ENCODE measurements around the gene ELOVL6. TPM values are rescaled to one million over a fixed set of nuclear protein-coding genes. Genes with fewer than 3 reads are reported as not detected.

The ELOVL6 gene
- total and polyA plus RNA-seq, 12 donors = 0.84 to 7.7 (median 2.8) TPM

DNA sequence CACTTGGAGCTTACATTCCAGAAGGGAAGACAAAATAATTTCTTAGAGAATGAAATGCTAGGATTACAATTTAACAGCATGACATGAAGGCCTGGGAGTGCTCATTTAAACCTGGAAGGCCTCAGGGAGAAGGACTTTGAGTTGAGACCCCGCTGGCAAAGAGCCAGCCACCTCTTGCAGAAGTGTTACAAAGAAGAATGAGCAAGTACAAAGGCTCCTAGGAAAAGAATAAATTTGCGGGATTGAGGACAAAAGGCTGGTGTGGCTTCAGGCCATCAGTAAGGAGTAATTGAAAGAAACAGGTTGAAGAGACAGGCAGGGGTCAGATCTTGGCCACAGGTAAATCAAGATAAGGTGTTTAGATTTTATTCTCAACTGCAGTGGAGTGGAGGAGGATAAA, 3.1 kb upstream of the ELOVL6 start:
- intact Hi-C loops (cut with DNase I) = no loop called here
- Histone ChIP-seq H3K4me3 (no peak overlapping the region), H3K27ac (no peak overlapping the region), H3K9me3 (no peaks in the 10 kb centered on the region), H3K27me3 (peaks cover 0 to 7% (median 0%) of the 10 kb centered on the region in 7 donors), H3K36me3 (no peaks in the 10 kb centered on the region), H3K4me1 (peaks cover 0 to 10% (median 6%) of the 10 kb centered on the region in 9 donors)
- ATAC-seq (no peak), DNase-seq (no peak)
- TF ChIP-seq, protein P1, sequence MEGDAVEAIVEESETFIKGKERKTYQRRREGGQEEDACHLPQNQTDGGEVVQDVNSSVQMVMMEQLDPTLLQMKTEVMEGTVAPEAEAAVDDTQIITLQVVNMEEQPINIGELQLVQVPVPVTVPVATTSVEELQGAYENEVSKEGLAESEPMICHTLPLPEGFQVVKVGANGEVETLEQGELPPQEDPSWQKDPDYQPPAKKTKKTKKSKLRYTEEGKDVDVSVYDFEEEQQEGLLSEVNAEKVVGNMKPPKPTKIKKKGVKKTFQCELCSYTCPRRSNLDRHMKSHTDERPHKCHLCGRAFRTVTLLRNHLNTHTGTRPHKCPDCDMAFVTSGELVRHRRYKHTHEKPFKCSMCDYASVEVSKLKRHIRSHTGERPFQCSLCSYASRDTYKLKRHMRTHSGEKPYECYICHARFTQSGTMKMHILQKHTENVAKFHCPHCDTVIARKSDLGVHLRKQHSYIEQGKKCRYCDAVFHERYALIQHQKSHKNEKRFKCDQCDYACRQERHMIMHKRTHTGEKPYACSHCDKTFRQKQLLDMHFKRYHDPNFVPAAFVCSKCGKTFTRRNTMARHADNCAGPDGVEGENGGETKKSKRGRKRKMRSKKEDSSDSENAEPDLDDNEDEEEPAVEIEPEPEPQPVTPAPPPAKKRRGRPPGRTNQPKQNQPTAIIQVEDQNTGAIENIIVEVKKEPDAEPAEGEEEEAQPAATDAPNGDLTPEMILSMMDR (IDR thresholded peaks at IDR 0.05) = no peak
- 70 to 73% methylated on average over 2 of the region's 2 CpGs for WGBS, 2 donors

DNA sequence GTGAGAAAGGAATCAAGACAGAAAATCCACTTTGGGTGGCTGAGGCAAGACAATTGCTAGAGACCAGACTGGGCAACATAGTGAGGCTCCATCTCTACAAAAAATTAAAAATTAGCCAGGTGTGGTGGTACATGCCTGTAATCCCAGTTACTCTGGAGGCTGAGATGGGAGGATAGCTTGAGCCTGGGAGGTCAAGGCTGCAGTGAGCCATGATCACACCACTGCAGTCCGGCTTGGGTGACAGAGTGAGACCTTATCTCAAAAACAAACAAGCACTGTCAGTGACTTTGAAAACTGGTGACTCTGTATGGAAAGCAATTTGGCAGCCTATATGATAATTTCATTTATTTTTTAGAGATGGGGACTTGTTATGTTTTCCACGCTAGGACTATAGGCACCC, 2.3 kb upstream of the ELOVL6 start:
- Histone ChIP-seq H3K36me3 (no peaks in the 10 kb centered on the region), H3K9me3 (no peaks in the 10 kb centered on the region), H3K27ac (no peak overlapping the region), H3K4me3 (no peak overlapping the region), H3K4me1 (peaks cover 0 to 13% (median 6%) of the 10 kb centered on the region in 9 donors), H3K27me3 (peaks cover 0 to 7% (median 0%) of the 10 kb centered on the region in 7 donors)
- WGBS, 2 donors = 86 to 91% methylated on average over 2 of the region's 2 CpGs
- TF ChIP-seq, protein P1 (IDR thresholded peaks at IDR 0.05) = no peak
- intact Hi-C loops (cut with DNase I) = no loop called here
- ATAC-seq = no peak
- DNase-seq = no peak

DNA sequence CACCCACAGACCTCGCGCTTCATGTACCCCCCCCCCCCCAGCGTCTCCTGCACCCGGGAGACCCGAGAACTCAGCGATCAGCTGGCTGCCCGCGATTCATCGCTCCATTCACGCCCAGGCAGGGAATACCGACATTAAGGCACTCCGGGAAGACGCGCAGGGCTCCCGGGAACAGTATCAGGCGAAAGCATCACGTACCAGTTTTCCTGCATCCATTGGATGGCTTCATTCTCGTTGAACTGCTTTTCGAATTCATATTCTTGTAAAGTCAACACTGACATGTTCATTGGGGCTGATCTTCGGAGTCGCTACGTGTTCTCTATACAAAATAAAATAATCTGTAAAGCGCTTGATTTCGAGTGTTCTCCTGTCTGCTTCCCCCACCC, 373 bp downstream of the ELOVL6 start:
- Histone ChIP-seq H3K4me3 (peak overlapping the region; percentile 68 to 95 (median 87)), H3K9me3 (no peaks in the 10 kb centered on the region), H3K4me1 (peaks cover 0 to 22% (median 7%) of the 10 kb centered on the region in 9 donors), H3K27me3 (peaks cover 0 to 7% (median 0%) of the 10 kb centered on the region in 7 donors), H3K36me3 (no peaks in the 10 kb centered on the region), H3K27ac (peak overlapping the region in 6 of 10 donors; percentile 86 to 91 (median 90))
- peak in 1 of 2 donors; percentile 14 for DNase-seq
- TF ChIP-seq, protein P1 (IDR thresholded peaks at IDR 0.05) = no peak
- WGBS, 2 donors = 0% methylated on average over 24 of the region's 24 CpGs
- intact Hi-C loops (cut with DNase I) = loop anchor here in 2 of 10 donors (5.0 kb wide), 1 partner anchor 146 kb away; no protein-coding TSS in a partner anchor
- peak in 4 of 8 donors; percentile 10 to 38 (median 22) for ATAC-seq

DNA sequence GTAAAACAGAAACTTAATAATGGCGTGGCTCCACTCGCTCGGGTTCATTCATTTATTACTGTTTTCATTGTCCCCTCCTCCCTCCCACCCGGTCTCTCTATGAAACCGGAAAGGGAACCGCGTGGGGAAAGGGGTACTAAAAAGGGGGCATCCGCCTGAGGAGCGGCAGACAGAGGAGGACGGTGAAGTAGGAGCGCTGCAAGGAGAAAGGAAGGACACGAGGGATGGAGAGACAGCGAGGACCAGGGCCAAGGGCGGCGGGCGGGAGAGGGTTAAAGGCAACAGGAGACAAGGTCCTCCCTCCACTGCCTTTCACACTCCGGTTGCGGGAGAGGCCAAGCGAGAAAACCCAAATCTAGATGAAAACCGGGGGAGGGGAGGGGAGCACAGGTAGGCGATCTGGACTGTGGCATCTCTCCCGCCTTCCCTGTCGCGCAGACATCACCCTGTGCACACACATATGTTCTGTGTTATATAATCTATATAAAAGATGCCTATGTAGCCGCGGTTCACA, 829 bp downstream of the ELOVL6 start:
- Histone ChIP-seq H3K27me3 (peaks cover 0 to 7% (median 0%) of the 10 kb centered on the region in 7 donors), H3K4me1 (peaks cover 0 to 22% (median 7%) of the 10 kb centered on the region in 9 donors), H3K4me3 (peak overlapping the region; percentile 68 to 95 (median 87)), H3K9me3 (no peaks in the 10 kb centered on the region), H3K36me3 (no peaks in the 10 kb centered on the region), H3K27ac (peak overlapping the region in 8 of 10 donors; percentile 70 to 91 (median 88))
- intact Hi-C loops (cut with DNase I) = loop anchor here in 2 of 10 donors (5.0 kb wide), 1 partner anchor 145 kb away; no protein-coding TSS in a partner anchor
- TF ChIP-seq, protein P1 (IDR thresholded peaks at IDR 0.05) = no peak
- DNase-seq = peak; percentile 21 to 27
- 0% methylated on average over 26 of the region's 26 CpGs for WGBS, 2 donors
- ATAC-seq = peak in 7 of 8 donors; percentile 3 to 35 (median 31)
